HepG2 (cell line): ENCODE data around the gene OR6C76.

Experiments
- CTCF ChIP-seq: sonication (generic); formaldehyde crosslinking; IDR thresholded peaks from 2 replicates; pipeline ENCODE4 v1.5.0; 2020; ENCODE audit warnings: mild to moderate bottlenecking, missing genetic modification reagents, moderate library complexity
- GABPA ChIP-seq, 2 experiments: IDR thresholded peaks; 2 replicates each; pipeline ENCODE4 v1.6.1; 2011 to 2016; ENCODE audit warnings: low read depth in 2 of 2, low read length in 1 of 2, missing biosample characterization in 1 of 2, missing genetic modification characterization in 1 of 2
- KDM5A ChIP-seq: fragments of 200-600 bp; sonication (generic); IDR thresholded peaks from 2 replicates; pipeline ENCODE4 v1.7.0; 2018; ENCODE audit warnings: antibody characterized with exemption, mild to moderate bottlenecking, low read length, borderline replicate concordance
- NCOR1 ChIP-seq: fragments of 200-600 bp; sonication (generic); IDR thresholded peaks from 2 replicates; pipeline ENCODE4 v1.7.0; 2017; ENCODE audit warnings: antibody characterized with exemption, low read length, borderline replicate concordance
- NR2C2 ChIP-seq: sonication (generic); formaldehyde crosslinking; IDR thresholded peaks from 2 replicates; pipeline ENCODE4 v1.4.0; 2020; ENCODE audit warnings: missing genetic modification reagents, mild to moderate bottlenecking, moderate library complexity, borderline replicate concordance
- PHB2 ChIP-seq: fragments of 450-650 bp; IDR thresholded peaks from 2 replicates; pipeline ENCODE4 v1.6.1; 2018; ENCODE audit not compliant: partially characterized antibody
- ZNF274 ChIP-seq: sonication (generic); formaldehyde crosslinking; IDR thresholded peaks from 2 replicates; pipeline ENCODE4 v1.5.1; 2020; ENCODE audit warnings: mild to moderate bottlenecking, missing genetic modification reagents

- TF ChIP-seq KDM5A (no peak), PHB2 (no peak), ZNF274 (no peak), NR2C2 (CRISPR knock-in tag) (no peak), GABPA (IDR thresholded peaks at IDR 0.05; ENCODE audit: low read depth, low read length) (no peak), GABPA (CRISPR knock-in tag; IDR thresholded peaks at IDR 0.05; ENCODE audit: low read depth) (no peak), NCOR1 (no peak), CTCF (CRISPR knock-in tag) (no peak)
Observed at GRCh38 chr12:55396326-55396725, 29.7 kb upstream of the OR6C76 start.
